ENCODE results near the gene HERC2. TPM values are rescaled to one million over a fixed set of nuclear protein-coding genes. Genes with fewer than 3 reads are reported as not detected.

The HERC2 gene
- total RNA-seq, 1 experiment from 2014 or later: 40.0 TPM

DNA sequence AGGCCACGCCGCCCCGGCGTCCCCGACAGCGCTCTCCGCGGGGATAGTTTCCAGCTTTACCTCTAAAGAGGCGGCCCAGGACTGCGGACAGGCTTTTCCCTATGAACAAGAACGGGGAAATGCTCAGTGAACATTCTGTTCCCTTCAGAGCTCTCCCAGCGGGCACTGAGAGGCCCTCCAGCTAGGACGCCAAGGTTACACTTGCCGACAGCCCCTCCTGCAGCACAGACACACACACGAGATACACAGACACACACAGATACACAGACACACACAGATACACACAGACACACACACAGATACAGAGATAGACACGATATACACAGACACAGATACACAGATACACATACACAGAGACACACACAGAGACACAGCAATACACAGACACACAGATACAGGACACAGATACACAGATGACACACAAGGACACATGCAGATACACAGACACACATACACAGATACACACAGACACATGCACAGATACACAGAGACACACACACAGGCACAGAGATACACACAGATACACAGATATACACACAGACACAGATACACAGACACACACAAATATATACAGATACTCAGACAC lies 222.3 kb downstream of the HERC2 start:
- DNase-seq (ENCODE audit: low read depth in 1 of 2, low spot score in 2 of 2): no peak
- H3K36me3 ChIP-seq: no peaks in the 10 kb centered on the region
- H3K4me3 ChIP-seq: no peak overlapping the region
- no peak overlapping the region for H3K27ac ChIP-seq
- H3K9me3 ChIP-seq (replicated peaks): 0 out of 2 replicates have a peak, but pooled peaks cover 2% of the 10 kb centered on the region
- no peaks in the 10 kb centered on the region for H3K27me3 ChIP-seq (replicated peaks)
- peaks cover 35% of the 10 kb centered on the region for H3K4me1 ChIP-seq (replicated peaks)

DNA sequence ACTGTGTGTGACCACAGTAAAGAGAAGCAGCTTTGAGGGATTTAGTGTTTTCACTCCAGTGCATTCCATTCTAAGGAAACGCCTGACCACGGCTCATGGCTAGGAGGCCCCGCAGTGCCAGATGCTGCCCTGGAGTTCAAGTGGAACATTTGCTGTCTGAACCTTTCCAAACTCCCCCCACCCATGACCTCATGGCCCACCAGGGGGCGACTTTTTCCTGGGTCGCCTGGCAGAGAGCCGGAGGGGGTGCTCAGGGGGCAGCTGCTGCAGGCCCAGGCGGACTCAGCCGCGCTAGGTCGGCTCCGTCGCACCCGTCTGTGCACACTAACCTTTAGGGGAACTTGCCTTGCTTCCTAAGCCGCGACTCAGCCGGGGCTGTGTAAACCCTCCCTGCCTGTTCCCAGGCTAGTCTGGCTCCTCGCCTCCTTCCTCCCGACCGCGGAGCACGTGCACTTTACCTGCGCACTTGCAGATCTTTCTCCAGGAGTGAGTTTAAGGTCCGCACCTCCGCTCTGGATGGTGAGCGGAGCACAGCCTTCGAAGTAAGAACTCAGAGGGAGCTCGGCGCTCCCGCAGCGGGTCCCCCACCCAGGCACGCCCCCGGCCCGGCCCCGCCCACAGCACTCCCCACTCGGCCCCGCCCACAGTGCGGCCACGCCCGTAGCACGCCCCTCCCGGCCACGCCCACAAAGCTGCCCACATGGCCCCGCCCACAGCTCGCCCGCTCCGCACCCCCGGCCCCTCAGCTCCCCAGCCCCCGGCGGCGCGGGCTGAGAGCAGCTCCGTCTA lies 223.0 kb downstream of the HERC2 start, which contains the start of gene OCA2:
Gene OCA2 (minus strand): TSS at position 550 of the 789 bp plus-strand sequence. CDS start 17,441 bp downstream, outside the sequence.
- Histone ChIP-seq H3K4me1 (replicated peaks) (peaks cover 35% of the 10 kb centered on the region), H3K27ac (no peak within 1 kb of the TSS), H3K27me3 (replicated peaks) (no peaks in the 10 kb centered on the region), H3K36me3 (no peaks in the 10 kb centered on the region), H3K9me3 (replicated peaks) (0 out of 2 replicates have a peak, but pooled peaks cover 2% of the 10 kb centered on the region), H3K4me3 (no peak within 1 kb of the TSS)
- peak in 1 of 2 experiments; percentile 44 for DNase-seq (ENCODE audit: low read depth in 1 of 2, low spot score in 2 of 2)

DNA sequence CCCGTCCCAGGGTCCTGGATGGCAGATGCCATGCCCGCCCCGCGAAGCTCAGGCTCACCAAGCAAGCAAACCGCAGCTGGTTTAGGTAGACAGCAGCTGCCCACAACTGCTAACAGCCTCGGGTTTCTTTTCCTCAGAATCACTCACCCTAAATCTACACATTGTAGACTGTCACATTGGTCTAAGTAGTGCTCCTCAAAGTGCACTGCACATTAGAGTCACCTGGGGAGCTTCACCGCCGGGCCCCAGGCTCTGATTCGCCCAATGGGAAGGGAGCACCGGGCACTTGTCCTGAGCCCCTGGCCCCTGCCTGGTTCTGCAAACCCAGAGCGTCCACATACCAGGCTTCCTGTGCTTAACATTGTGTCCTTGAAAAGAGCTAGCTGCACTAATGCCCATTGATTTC lies 223.6 kb downstream of the HERC2 start:
- H3K27me3 ChIP-seq (replicated peaks): no peaks in the 10 kb centered on the region
- H3K36me3 ChIP-seq: no peaks in the 10 kb centered on the region
- no peak for DNase-seq (ENCODE audit: low read depth in 1 of 2, low spot score in 2 of 2)
- peaks cover 35% of the 10 kb centered on the region for H3K4me1 ChIP-seq (replicated peaks)
- H3K4me3 ChIP-seq: no peak overlapping the region
- H3K27ac ChIP-seq: no peak overlapping the region
- H3K9me3 ChIP-seq (replicated peaks): 0 out of 2 replicates have a peak, but pooled peaks cover 2% of the 10 kb centered on the region

DNA sequence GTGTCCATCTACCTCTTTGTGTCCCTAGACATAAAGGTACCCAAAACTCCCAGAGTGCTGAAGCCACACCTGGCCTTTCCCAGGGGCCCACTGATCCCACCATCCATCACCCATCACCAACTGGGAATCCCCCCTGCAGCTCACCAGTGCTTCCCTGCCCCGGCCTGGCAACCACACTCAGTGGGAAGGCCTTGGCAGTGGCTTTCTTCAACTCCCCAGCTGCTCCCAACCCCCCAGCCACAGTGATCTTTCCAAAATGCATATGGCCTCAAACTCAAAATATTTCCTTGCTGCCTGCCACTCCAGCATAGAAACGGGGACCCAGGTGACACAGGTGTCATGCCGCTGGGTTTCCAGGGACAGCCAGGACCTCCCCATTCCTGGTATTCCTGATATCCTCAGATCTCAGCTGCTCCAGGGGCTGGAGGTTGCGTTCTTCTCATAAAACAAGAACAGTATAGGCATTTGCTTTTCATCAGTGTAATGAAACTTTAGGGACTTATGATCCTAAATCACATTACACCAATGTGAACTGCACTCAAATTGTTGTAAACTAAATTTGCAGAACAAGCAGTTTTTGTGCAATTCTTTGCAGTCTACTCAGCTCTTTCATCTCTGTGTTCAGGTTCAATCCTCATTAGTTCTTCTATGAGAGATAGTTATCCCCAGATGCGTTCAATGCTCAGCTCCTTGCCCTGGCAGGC lies 224.2 kb downstream of the HERC2 start:
- Histone ChIP-seq H3K4me3 (no peak overlapping the region), H3K27me3 (replicated peaks) (no peaks in the 10 kb centered on the region), H3K27ac (no peak overlapping the region), H3K4me1 (replicated peaks) (peaks cover 35% of the 10 kb centered on the region), H3K36me3 (no peaks in the 10 kb centered on the region), H3K9me3 (replicated peaks) (0 out of 2 replicates have a peak, but pooled peaks cover 2% of the 10 kb centered on the region)
- DNase-seq (ENCODE audit: low read depth in 1 of 2, low spot score in 2 of 2): no peak

DNA sequence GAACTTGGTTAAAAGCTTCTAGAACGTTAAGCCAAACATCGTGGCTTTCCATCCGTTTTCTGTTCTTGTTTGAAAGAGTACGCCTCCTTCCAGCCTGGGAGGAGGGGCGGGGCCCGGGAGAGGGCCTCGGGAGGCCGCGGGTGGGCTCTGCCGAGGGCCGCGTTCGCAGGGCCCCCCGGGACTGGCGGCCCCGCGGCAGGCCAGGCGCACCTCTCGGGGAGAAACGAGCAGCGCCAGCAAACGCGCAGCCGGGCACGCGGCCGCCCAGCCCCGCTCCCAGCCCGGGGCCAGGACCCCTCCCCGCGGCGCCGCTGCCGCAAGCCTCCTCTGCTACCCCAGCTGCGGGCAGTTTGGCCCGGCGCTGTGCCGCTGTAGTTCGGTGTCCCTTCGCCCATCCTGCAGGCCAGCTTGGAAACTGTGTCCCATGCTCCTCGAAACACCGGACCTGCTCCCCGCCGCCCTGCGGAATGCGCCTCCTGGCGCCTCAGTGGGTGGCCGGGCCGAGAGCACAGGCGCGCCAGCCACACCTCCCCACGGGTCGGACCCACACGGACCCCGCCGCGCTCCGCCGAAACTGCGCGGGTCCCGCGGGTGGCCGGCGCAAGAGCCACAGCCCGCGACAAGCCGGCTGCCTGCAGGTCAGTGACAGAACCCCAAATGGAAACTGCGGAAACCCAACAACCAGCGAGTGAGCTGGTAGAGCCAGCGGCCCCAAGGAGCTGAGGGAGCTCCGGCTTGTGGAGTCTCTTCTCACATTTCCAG lies 225.1 kb downstream of the HERC2 start:
- 0 out of 2 replicates have a peak, but pooled peaks cover 2% of the 10 kb centered on the region for H3K9me3 ChIP-seq (replicated peaks)
- H3K4me1 ChIP-seq (replicated peaks): peaks cover 35% of the 10 kb centered on the region
- peak in 1 of 2 experiments; percentile 51 for DNase-seq (ENCODE audit: low read depth in 1 of 2, low spot score in 2 of 2)
- no peaks in the 10 kb centered on the region for H3K27me3 ChIP-seq (replicated peaks)
- H3K36me3 ChIP-seq: no peaks in the 10 kb centered on the region
- H3K27ac ChIP-seq: peak overlapping the region; percentile 61
- H3K4me3 ChIP-seq: peak overlapping the region; percentile 42

DNA sequence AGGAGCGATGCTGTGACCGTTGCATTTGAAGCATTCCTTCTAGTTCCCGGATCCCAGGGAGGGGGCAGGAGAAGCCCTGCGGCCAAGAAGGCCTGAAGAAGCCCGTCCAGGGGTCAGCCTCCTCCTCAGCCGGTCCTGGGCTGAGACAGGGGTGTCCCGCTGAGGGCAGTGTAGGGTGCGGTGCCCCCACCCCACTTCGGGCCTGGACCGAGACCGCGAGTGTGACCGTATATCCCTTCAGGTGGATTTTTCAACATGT lies 225.6 kb downstream of the HERC2 start:
- DNase-seq (ENCODE audit: low read depth in 1 of 2, low spot score in 2 of 2): no peak
- no peaks in the 10 kb centered on the region for H3K36me3 ChIP-seq
- H3K4me1 ChIP-seq (replicated peaks): peaks cover 35% of the 10 kb centered on the region
- 0 out of 2 replicates have a peak, but pooled peaks cover 2% of the 10 kb centered on the region for H3K9me3 ChIP-seq (replicated peaks)
- H3K4me3 ChIP-seq: peak overlapping the region; percentile 42
- H3K27ac ChIP-seq: peak overlapping the region; percentile 61
- no peaks in the 10 kb centered on the region for H3K27me3 ChIP-seq (replicated peaks)

- no peak overlapping the region for H3K4me3 ChIP-seq
- H3K4me1 ChIP-seq (replicated peaks): peaks cover 35% of the 10 kb centered on the region
- no peaks in the 10 kb centered on the region for H3K36me3 ChIP-seq
- no peaks in the 10 kb centered on the region for H3K27me3 ChIP-seq (replicated peaks)
- no peak for DNase-seq (ENCODE audit: low read depth in 1 of 2, low spot score in 2 of 2)
- H3K27ac ChIP-seq: no peak overlapping the region
- 0 out of 2 replicates have a peak, but pooled peaks cover 2% of the 10 kb centered on the region for H3K9me3 ChIP-seq (replicated peaks)
These were observed 227.1 kb downstream of the HERC2 start for GRCh38 chr15:28094732-28095521.

DNA sequence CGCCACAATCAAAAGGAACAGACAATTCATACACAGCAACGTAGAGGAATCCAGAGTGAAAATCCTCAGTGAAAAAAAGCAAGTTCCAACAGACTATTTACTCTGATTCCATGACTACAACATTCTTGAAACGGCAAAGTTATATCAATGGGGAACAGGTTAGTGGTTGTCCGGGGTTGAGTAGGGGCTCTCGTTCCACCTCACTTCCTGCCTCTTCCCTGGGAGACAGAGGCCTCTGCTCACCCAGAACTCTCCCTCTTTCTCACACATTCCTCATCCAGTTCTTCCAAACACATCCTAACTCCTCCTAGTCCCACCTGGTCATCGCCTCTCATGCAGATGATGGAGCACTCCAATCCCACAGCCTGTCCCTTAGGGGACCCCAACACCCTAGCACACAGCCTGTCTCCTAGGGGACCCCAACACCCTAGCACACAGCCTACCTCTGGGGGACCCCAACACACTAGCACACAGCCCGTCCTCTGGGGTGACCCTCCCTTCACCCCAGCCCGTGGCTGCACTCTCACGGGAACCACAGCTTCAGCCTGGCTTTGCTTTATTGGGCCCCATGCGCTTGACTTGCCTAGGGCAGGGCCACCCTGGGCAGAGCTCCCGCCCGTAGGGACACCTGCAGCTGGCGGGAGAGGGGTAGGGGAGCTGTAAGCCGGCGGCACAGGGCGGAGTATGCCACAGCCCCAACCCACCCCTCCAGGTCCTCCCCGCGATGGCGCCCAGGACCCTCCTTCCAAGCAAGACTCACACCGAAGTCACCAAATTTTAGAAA lies 228.0 kb downstream of the HERC2 start:
- no peak overlapping the region for H3K4me3 ChIP-seq
- H3K36me3 ChIP-seq: no peaks in the 10 kb centered on the region
- no peaks in the 10 kb centered on the region; the same call in 1 of the 2 replicates for H3K27me3 ChIP-seq (replicated peaks)
- 0 out of 2 replicates have a peak, but pooled peaks cover 2% of the 10 kb centered on the region for H3K9me3 ChIP-seq (replicated peaks)
- no peak overlapping the region for H3K27ac ChIP-seq
- DNase-seq (ENCODE audit: low read depth in 1 of 2, low spot score in 2 of 2): no peak
- peaks cover 33% of the 10 kb centered on the region for H3K4me1 ChIP-seq (replicated peaks)

- Histone ChIP-seq H3K36me3 (no peaks in the 10 kb centered on the region), H3K9me3 (replicated peaks) (0 out of 2 replicates have a peak, but pooled peaks cover 2% of the 10 kb centered on the region), H3K27me3 (replicated peaks) (no peaks in the 10 kb centered on the region; the same call in 1 of the 2 replicates), H3K4me1 (replicated peaks) (peaks cover 7% of the 10 kb centered on the region), H3K27ac (no peak overlapping the region), H3K4me3 (no peak overlapping the region)
- DNase-seq (ENCODE audit: low read depth in 1 of 2, low spot score in 2 of 2): no peak
These were observed 230.7 kb downstream of the HERC2 start for GRCh38 chr15:28091313-28091712.

GRCh38 chr15:28086175-28086703 lies 235.7 kb downstream of the HERC2 start:
- DNase-seq (ENCODE audit: low read depth in 1 of 2, low spot score in 2 of 2): peak; percentile 28 to 61
- H3K27ac ChIP-seq: no peak overlapping the region
- H3K27me3 ChIP-seq (replicated peaks): no peaks in the 10 kb centered on the region; the same call in 1 of the 2 replicates
- no peak overlapping the region for H3K4me3 ChIP-seq
- no peaks in the 10 kb centered on the region for H3K36me3 ChIP-seq
- no peaks in the 10 kb centered on the region for H3K4me1 ChIP-seq (replicated peaks)
- no peaks in the 10 kb centered on the region for H3K9me3 ChIP-seq (replicated peaks)

- no peak overlapping the region for H3K27ac ChIP-seq
These were observed 236.3 kb downstream of the HERC2 start for GRCh38 chr15:28085489-28086174.

More at GRCh38 chr15:28085489-28086174, 236.3 kb downstream of the HERC2 start:
- Histone ChIP-seq H3K4me1 (replicated peaks) (no peaks in the 10 kb centered on the region), H3K27me3 (replicated peaks) (no peaks in the 10 kb centered on the region; the same call in 1 of the 2 replicates), H3K4me3 (no peak overlapping the region), H3K9me3 (replicated peaks) (no peaks in the 10 kb centered on the region), H3K36me3 (no peaks in the 10 kb centered on the region)
- no peak for DNase-seq (ENCODE audit: low read depth in 1 of 2, low spot score in 2 of 2)

Measured in SJSA1 (cell line).